T47D (cell line): ENCODE data around the gene WNT9B.

Source experiments
- DNase-seq, 2 experiments: peaks; one replicate each; pipeline versions ENCODE4 v3.0.0 to v3.0.0-alpha.2; 2011 to 2012; ENCODE audit warnings: low read depth in 1 of 2, low spot score in 1 of 2
- JUND ChIP-seq: IDR thresholded peaks from 2 replicates; pipeline ENCODE4 v1.6.1; 2012; ENCODE audit warnings: low read depth
- in situ Hi-C: cut with HindIII; loops from 2 replicates; pipeline ENCODE4 v1.10.0; 2016; ENCODE audit warnings: low sequenced_read_pairs, low pct_unique_long_range_greater_than_20kb

Gene WNT9B

DNA sequence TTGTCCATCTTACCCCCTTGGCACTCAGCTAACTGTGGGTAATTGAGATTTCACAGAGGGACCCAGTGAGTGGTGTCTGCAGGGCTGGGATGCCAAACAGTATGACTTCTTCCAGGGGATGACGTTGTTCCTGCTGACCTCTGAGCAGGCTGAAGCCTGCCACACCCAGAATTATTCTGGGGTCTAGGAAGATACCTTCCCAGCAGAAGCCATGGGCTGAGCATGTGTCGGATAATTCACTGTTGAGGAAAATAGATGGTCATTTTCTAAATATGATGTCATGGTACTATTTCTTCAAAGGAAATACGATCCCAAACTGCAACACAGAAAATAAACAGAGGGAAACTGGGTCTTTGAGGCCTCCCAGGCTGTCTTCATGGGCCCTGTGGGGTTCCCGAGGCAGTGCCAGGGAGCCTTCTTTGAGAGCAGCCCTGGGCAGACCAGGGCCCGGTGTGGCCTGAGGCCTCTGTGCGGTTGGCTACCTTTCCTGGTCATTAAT lies 17.4 kb downstream of the WNT9B start:
- no peak for TF ChIP-seq JUND
- DNase-seq, result no peak
- in situ Hi-C loops, result no loop called here

DNA sequence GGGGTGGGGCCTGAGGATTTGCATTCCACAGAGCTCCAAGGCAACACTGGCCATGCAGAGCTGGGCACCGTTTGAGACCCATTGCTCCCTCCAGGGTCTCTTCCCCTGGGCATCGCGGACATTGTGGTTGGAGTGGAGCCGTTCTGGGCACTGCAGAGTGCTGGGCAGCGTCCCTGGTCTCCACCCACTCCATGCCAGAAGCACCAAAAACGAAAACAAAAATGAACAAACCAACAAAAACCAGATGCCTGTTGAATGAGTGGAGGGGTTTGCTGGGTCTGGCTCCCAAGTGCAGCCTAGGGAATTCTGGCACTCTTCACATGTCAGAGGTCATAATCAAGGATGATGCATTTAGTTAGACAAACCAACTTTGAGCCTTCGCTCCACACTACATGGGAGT lies 17.9 kb downstream of the WNT9B start:
- in situ Hi-C loops, result no loop called here
- no peak for DNase-seq
- no peak for TF ChIP-seq JUND

- DNase-seq, result no peak
- in situ Hi-C loops, result no loop called here
- no peak for TF ChIP-seq JUND
These were observed 18.8 kb downstream of the WNT9B start for GRCh38 chr17:46869975-46870803.

- TF ChIP-seq JUND, result no peak
- no peak for DNase-seq
- in situ Hi-C loops, result no loop called here
These were observed 21.0 kb downstream of the WNT9B start for GRCh38 chr17:46872421-46872820.

GRCh38 chr17:46873941-46874645 lies 22.7 kb downstream of the WNT9B start:
- no peak for TF ChIP-seq JUND
- DNase-seq, result no peak
- in situ Hi-C loops, result no loop called here

GRCh38 chr17:46874906-46875305 lies 23.5 kb downstream of the WNT9B start:
- no peak for DNase-seq
- in situ Hi-C loops, result no loop called here
- no peak for TF ChIP-seq JUND

- TF ChIP-seq JUND, result no peak
- in situ Hi-C loops, result no loop called here
- DNase-seq, result no peak
These were observed 24.5 kb downstream of the WNT9B start for GRCh38 chr17:46875849-46876352.

DNA sequence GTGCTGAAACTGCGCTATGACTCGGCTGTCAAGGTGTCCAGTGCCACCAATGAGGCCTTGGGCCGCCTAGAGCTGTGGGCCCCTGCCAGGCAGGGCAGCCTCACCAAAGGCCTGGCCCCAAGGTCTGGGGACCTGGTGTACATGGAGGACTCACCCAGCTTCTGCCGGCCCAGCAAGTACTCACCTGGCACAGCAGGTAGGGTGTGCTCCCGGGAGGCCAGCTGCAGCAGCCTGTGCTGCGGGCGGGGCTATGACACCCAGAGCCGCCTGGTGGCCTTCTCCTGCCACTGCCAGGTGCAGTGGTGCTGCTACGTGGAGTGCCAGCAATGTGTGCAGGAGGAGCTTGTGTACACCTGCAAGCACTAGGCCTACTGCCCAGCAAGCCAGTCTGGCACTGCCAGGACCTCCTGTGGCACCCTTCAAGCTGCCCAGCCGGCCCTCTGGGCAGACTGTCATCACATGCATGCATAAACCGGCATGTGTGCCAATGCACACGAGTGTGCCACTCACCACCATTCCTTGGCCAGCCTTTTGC lies 25.0 kb downstream of the WNT9B start:
- TF ChIP-seq JUND, result no peak
- in situ Hi-C loops, result no loop called here
- DNase-seq, result peak; percentile 78 to 89

DNA sequence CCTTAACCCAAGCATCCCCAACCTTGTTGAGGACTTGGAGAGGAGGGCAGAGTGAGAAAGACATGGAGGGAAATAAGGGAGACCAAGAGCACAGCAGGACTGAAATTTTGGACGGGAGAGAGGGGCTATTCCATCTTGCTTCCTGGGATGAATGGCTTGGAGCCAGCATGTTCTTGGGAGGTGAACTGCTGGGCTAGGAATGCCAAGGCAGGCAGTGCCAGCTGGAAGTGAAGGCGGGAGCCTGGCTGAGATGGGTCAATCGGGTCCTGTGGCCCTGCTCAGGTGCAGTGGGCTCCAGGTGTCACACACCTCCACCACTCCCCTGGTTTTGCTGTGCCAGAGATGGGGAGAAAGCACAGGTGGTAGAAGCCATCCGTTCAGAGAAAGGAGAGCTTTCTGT lies 25.5 kb downstream of the WNT9B start:
- in situ Hi-C loops, result no loop called here
- DNase-seq, result no peak
- TF ChIP-seq JUND, result no peak

DNA sequence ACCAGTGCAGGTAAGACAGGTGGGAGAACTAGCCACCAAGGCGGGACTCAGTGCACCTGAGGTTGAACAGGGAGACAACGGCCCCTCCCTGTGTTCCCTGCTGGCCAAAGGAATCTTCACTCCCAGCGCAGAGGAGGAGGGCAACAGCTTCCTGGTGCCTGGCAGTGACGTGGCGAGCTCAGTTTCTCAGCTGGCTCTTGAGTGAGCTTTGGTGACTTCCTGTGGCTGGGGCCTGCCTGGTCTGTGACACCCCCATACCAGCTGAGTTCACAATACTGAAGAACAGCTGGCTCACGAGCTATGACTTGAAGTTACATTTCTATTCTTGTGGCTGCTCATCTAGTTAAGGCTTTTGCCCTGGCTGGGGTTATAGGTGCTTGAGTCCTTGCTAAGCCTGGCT lies 26.1 kb downstream of the WNT9B start:
- TF ChIP-seq JUND, result no peak
- in situ Hi-C loops, result no loop called here
- DNase-seq, result no peak

- DNase-seq, result no peak
- no peak for TF ChIP-seq JUND
- in situ Hi-C loops, result no loop called here
These were observed 26.7 kb downstream of the WNT9B start for GRCh38 chr17:46878055-46878454.

- TF ChIP-seq JUND, result no peak
- in situ Hi-C loops, result no loop called here
- DNase-seq, result no peak
These were observed 27.7 kb downstream of the WNT9B start for GRCh38 chr17:46879101-46879500.

DNA sequence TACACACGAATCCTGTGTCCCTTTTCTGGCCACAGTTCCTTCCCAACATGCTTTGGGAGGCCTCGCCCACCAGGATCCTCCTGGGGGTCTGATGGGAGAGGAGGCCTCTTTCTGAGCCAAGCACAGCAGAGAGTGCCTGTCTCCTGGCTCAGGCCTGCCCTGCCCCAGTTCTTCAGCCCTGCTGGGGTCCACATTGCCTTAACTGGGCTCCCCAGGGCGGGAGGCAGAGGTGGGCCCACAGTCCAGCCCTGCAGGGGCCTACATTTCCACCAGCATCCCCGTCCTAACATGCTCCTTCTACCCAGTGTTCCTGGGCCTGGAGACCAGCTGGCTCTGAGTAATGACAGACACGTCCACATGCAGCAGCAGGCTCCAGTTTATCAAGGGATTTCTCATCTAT lies 29.6 kb downstream of the WNT9B start:
- no peak for DNase-seq
- TF ChIP-seq JUND, result no peak
- in situ Hi-C loops, result no loop called here
